GM12872 (cell line): ENCODE results near the gene STK32B.

Source experiments
- TF ChIP-seq, protein P1 (sequence below): IDR thresholded peaks from 3 replicates; pipeline ENCODE4 v1.5.1; 2011; ENCODE audit warnings: low read depth, mild to moderate bottlenecking, low read length, moderate library complexity; ENCODE audit not compliant: insufficient read depth

Gene STK32B

DNA sequence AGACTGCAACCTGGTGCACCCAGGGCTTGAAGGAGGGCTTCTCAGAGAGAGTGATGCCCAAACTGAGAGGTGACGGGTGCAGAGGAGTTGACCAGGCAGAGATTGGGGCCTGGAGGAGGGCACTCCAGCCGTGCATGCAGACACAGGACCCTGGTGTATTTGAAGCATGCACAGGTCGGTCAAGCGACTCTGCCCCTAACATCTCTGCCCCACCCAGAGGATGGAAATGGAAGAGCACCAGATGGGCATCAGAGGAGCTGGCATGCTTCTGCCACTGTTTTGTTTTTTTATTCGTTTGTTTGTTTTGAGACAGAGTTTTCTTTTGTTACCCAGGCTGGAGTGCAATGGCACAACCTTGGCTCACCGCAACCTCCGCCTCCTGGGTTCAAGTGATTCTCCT, 336.2 kb downstream of the STK32B start:
- TF ChIP-seq, protein P1, sequence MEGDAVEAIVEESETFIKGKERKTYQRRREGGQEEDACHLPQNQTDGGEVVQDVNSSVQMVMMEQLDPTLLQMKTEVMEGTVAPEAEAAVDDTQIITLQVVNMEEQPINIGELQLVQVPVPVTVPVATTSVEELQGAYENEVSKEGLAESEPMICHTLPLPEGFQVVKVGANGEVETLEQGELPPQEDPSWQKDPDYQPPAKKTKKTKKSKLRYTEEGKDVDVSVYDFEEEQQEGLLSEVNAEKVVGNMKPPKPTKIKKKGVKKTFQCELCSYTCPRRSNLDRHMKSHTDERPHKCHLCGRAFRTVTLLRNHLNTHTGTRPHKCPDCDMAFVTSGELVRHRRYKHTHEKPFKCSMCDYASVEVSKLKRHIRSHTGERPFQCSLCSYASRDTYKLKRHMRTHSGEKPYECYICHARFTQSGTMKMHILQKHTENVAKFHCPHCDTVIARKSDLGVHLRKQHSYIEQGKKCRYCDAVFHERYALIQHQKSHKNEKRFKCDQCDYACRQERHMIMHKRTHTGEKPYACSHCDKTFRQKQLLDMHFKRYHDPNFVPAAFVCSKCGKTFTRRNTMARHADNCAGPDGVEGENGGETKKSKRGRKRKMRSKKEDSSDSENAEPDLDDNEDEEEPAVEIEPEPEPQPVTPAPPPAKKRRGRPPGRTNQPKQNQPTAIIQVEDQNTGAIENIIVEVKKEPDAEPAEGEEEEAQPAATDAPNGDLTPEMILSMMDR: no peak

GRCh38 chr4:5389756-5390310, 338.6 kb downstream of the STK32B start:
- TF ChIP-seq, protein P1: no peak

DNA sequence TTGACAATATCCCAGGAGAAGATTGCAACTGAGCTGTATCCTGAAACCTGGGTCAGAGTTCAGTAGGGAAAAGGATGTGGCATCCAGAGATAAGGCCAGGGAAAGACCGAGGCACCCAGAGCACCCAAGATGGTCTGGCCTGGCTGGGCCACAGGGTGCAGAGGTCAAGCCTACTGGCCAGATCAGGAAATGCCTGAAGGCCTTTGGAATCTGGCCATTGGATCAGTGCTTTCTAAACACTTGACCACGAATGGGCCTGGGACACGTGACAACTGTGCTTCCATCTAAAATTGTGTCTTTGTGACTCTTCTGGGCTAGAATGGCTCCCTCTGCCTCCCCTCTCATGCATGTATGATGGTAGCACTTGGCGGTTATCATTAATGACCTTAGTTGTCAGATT, 340.2 kb downstream of the STK32B start:
- TF ChIP-seq, protein P1: no peak

- TF ChIP-seq, protein P1: no peak
Observed at GRCh38 chr4:5393911-5394513, 342.7 kb downstream of the STK32B start.

- TF ChIP-seq, protein P1: no peak
Observed at GRCh38 chr4:5395781-5396180, 344.5 kb downstream of the STK32B start.

GRCh38 chr4:5398056-5398455, 346.8 kb downstream of the STK32B start:
- TF ChIP-seq, protein P1: no peak

DNA sequence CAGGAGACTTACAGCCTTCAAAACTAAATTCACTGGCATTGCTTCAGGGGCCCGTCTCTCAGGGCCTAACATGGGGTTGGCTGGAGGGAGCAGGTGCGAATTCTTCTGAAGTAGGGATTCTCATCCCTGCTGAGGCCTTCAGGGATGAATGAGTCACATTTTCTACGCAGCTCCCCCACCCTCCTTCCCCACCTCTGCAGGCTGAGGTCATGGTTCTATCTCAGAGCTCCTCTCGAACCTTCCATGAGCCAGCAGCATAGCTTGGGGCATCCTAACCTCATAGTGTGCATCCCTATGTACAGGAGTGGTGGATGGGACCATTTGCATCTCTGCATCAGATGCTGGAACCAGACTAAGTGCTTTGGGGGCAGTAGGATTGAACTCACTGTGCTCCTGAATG, 347.8 kb downstream of the STK32B start:
- TF ChIP-seq, protein P1: no peak
